Nephron progenitor cell (in vitro differentiated cells): ENCODE data around the gene PNPLA7.
A peak's percentile ranks its signal among the peaks of the same experiment; 100 is the strongest.

Source experiments
- DNase-seq: peaks from one replicate; pipeline ENCODE4 v3.0.0; 2021
- H3K27ac Mint-ChIP-seq: 2 replicates; pipeline ENCODE4 v1.8.0; 2021; ENCODE audit warnings: mild to moderate bottlenecking, moderate library complexity, mixed read lengths
- H3K27me3 Mint-ChIP-seq: 2 replicates; pipeline ENCODE4 v1.8.0; 2021; ENCODE audit warnings: mild to moderate bottlenecking, low read depth, mixed read lengths; ENCODE audit not compliant: poor library complexity
- H3K36me3 Mint-ChIP-seq: 2 replicates; pipeline ENCODE4 v1.8.0; 2021; ENCODE audit warnings: low read depth, mixed read lengths
- H3K4me1 Mint-ChIP-seq: 2 replicates; pipeline ENCODE4 v1.8.0; 2021; ENCODE audit warnings: mixed read lengths
- H3K4me3 Mint-ChIP-seq: 2 replicates; pipeline ENCODE4 v1.8.0; 2021; ENCODE audit warnings: mild to moderate bottlenecking, moderate library complexity, mixed read lengths
- H3K9me3 Mint-ChIP-seq: 2 replicates; pipeline ENCODE4 v1.8.0; 2021; ENCODE audit warnings: mild to moderate bottlenecking, moderate library complexity, mixed read lengths
- TF ChIP-seq, protein P1 (sequence below): fragments of 200-600 bp; sonication (generic); IDR thresholded peaks from 2 replicates; pipeline ENCODE4 v1.5.0; 2021; ENCODE audit warnings: antibody characterized with exemption

Gene PNPLA7

DNA sequence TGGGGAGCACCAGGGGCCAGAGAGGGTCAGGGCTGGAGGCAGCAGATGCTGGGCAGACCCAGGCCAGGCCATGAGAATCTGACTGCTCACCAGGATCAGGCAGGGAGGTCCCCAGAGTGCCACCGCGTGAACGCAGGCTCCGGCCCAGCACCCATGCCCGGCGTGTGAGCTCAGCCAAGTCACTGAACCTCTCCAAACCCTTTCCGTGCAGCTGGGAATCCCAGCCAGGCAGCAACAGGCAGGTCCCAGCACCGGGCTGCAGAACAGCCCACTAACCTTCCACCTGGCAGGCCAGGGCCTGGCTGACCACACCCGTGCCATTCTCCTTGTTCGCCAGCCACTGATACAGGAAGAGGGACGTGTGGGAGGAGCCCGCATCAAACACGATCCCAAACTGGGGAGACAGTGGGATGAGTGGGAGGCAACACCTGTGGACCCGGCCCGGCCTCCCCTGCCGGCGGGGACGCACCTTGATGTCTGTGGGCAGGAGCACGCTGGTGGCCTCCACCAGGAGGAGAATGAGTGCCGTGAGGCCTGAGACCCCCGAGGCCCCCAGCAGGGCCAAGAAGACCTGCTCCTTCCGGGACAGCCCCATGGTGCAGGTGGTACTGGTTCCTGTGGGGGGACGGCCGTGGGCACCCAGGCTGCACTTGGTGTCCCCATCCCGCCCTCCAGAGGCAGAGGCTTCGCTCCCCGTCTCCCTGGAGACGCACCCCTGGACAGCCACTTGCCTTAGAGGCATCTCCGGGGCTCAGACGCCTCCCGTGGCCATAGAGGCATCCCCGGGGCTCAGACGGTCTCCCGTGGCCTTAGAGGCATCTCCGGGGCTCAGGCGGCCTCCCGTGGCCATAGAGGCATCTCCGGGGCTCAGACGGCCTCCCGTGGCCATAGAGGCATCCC, 112.3 kb downstream of the PNPLA7 start:
- TF ChIP-seq, protein P1, sequence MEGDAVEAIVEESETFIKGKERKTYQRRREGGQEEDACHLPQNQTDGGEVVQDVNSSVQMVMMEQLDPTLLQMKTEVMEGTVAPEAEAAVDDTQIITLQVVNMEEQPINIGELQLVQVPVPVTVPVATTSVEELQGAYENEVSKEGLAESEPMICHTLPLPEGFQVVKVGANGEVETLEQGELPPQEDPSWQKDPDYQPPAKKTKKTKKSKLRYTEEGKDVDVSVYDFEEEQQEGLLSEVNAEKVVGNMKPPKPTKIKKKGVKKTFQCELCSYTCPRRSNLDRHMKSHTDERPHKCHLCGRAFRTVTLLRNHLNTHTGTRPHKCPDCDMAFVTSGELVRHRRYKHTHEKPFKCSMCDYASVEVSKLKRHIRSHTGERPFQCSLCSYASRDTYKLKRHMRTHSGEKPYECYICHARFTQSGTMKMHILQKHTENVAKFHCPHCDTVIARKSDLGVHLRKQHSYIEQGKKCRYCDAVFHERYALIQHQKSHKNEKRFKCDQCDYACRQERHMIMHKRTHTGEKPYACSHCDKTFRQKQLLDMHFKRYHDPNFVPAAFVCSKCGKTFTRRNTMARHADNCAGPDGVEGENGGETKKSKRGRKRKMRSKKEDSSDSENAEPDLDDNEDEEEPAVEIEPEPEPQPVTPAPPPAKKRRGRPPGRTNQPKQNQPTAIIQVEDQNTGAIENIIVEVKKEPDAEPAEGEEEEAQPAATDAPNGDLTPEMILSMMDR, result no peak
- H3K36me3 Mint-ChIP-seq, result no peaks in the 10 kb centered on the region
- H3K9me3 Mint-ChIP-seq, result no peaks in the 10 kb centered on the region
- DNase-seq, result peak; percentile 1
- peaks cover 16% of the 10 kb centered on the region for H3K27me3 Mint-ChIP-seq
- peaks cover 5% of the 10 kb centered on the region for H3K4me1 Mint-ChIP-seq
- H3K4me3 Mint-ChIP-seq, result no peak overlapping the region
- no peak overlapping the region for H3K27ac Mint-ChIP-seq

DNA sequence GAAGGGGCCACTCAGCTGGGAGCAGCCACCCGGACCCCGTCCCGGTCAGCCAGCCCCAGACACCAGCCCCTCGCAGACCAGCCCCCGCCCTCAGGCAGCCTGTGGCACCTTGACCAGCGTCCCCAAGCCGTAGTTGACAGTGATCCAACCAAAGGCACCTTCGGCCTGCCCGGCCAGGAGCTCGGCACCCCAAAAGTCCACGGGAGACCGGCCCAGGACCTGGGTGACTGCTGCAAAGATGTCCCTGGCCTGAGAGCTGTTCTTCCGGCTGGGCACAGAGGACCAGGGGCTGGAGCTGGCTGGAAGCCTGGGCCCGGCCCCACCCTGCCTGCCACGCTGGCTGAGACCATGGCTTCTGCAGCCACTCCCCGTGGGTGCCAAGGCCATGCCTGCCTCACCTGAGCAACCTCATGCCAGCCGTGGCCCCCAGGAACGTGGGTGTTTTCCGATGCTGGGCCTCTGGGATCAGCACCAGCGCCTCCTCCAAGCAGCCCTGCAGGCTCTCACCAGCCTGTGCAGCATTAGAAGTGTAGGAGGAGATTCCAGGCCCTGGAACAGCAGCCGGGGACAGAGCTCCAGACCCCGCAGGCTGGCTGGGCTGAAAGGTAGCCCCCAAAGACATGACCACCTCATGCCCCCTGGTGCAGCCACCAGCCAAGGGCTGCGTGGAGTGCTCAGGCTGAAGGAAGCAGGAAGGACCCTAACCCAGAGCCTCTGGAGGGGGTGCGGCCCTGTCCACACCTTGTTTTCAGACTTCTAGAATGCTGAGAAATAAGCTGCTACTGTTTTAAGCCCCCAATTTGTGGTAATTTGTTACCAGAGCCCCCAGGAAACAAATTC, 113.2 kb downstream of the PNPLA7 start:
- TF ChIP-seq, protein P1, result no peak
- H3K9me3 Mint-ChIP-seq, result no peaks in the 10 kb centered on the region
- H3K4me1 Mint-ChIP-seq, result peaks cover 3% of the 10 kb centered on the region
- peaks cover 7% of the 10 kb centered on the region for H3K27me3 Mint-ChIP-seq
- no peak overlapping the region for H3K27ac Mint-ChIP-seq
- H3K4me3 Mint-ChIP-seq, result no peak overlapping the region
- no peaks in the 10 kb centered on the region for H3K36me3 Mint-ChIP-seq
- DNase-seq, result peak; percentile 2

DNA sequence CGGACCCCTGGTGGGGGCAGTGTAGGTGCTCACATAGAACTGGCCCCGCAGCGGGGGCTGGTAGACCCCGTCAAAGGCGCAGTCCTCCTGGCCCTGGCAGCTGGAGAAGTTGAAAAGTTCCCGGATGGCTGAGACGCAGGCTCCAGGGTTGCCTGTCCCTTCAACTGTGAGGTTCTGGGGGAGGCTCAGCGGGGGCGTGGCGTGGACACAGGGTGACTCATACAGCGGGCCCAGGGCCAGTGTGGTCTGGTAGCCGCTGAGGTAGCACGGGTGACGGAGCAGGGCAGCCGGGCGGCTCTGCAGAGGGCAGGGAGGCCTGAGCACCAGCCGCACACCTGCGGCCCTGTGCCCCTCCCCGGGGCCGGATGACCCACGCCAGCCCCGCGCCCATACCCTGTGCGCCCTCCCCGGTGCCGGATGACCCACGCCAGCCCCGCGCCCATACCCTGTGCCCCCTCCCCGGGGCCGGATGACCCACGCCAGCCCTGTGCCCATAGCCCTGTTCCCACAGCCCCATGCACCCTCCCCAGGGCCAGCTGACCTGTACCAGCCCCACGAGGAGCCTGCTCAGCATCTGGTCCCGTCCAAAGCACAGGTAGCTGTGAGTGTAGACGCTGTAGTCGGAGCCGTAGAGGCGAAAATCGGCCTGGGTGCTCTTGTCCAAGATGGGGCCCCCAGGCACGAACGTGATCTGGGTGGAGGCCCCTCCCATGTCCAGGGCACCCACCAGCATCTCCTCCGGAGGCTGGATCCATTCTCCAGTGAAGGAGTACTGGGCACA, 114.0 kb downstream of the PNPLA7 start:
- peaks cover 4% of the 10 kb centered on the region for H3K27me3 Mint-ChIP-seq
- peak; percentile 35 for DNase-seq
- H3K36me3 Mint-ChIP-seq, result no peaks in the 10 kb centered on the region
- no peak overlapping the region for H3K4me3 Mint-ChIP-seq
- no peak overlapping the region for H3K27ac Mint-ChIP-seq
- TF ChIP-seq, protein P1, result no peak
- no peaks in the 10 kb centered on the region for H3K4me1 Mint-ChIP-seq
- H3K9me3 Mint-ChIP-seq, result no peaks in the 10 kb centered on the region

DNA sequence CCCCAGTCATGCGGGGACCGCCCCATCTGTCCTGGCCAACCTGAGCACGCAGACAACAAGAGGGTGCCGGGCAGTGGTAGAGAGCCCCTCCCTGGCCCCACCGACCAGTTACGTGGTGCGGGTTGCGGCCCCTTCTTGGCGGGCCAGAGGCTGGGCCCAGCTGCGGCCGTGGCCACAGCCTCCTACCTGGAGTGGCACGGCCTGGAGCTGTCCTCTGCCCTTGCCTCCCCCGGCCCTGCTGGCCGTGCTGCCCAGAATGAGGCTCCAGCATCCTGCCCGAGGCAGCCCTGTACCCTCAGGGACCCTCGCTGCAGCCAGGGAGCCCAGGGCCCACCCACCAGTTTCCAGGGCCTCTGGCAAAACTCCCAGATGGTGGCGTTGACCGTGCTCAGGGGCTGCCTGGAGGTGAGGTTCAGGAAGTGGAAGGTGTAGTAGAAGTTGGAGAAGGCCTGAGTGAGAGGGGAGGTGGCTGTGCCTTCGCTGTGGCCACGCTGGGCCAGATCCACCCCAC, 114.8 kb downstream of the PNPLA7 start:
- TF ChIP-seq, protein P1, result no peak
- no peak overlapping the region for H3K4me3 Mint-ChIP-seq
- H3K9me3 Mint-ChIP-seq, result no peaks in the 10 kb centered on the region
- H3K27ac Mint-ChIP-seq, result no peak overlapping the region
- H3K36me3 Mint-ChIP-seq, result no peaks in the 10 kb centered on the region
- peaks cover 4% of the 10 kb centered on the region for H3K27me3 Mint-ChIP-seq
- DNase-seq, result peak; percentile 7
- H3K4me1 Mint-ChIP-seq, result no peaks in the 10 kb centered on the region

DNA sequence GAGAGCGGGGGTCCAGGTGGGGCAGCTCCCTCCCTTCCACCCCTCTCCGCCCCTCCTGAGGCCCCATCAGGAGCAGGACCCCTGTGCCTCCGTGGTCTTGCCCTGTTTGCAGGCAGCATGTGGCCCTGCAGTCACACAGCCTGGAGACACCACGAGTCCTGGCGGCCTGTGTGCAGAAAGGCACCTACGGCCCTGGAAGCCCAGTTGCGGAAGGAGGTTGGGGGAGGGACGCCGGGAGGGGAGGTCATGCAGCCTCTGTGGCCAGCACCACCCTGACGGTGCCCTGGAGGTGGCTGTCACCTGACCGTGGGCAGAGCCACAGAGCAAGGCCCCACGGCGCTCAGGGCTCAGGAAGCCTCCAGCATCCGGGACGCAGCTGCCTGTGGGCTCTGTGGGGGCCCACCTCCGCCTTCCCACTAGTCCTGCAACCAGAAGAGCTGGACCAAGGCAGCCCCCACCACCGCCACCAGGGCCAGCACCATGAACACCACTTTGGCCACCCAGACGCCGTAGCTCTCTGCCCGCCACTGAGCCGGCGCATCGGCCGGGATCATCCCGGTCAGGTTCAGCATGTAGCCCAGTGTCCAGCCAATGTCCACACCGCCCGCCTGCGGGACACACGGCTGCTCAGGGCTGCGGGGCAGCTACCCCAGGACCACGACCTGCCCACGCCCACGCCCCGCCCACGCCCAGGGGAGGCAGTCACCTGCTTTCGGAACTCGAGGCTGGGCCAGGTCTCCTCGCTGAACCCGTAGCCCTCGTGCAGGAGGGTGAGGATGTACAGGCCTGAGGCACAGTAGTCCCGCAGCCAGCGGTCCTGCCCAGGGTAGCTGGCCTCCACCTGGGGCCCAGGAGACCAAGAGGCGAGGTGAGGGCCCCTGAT, 115.5 kb downstream of the PNPLA7 start:
- H3K4me1 Mint-ChIP-seq, result no peaks in the 10 kb centered on the region
- H3K9me3 Mint-ChIP-seq, result no peaks in the 10 kb centered on the region
- TF ChIP-seq, protein P1, result no peak
- H3K36me3 Mint-ChIP-seq, result no peaks in the 10 kb centered on the region
- H3K4me3 Mint-ChIP-seq, result no peak overlapping the region
- H3K27ac Mint-ChIP-seq, result no peak overlapping the region
- peak; percentile 3 for DNase-seq
- peaks cover 4% of the 10 kb centered on the region for H3K27me3 Mint-ChIP-seq
